AG04450 (cell line): ENCODE results near the gene RAB10. TPM values are rescaled to one million over a fixed set of nuclear protein-coding genes. Genes with fewer than 3 reads are reported as not detected.
"Not testable (repeated sequence)": the region's sequence is repeated elsewhere in the genome, so short reads cannot be mapped to it uniquely, and the experiment has no call there.

ENCODE experiments used
- CTCF ChIA-PET: fragments of 300-600, 350-600 bp; formaldehyde crosslinking; extraction: SDS; loops from one replicate; lab custom pipeline; 2022; ENCODE audit warnings: antibody characterized with exemption, inconsistent platforms; lab: Charles Lee
- POLR2A ChIA-PET: fragments of 350-600 bp; formaldehyde crosslinking; extraction: SDS; loops from one replicate; lab custom pipeline; 2021; ENCODE audit warnings: antibody characterized with exemption, inconsistent platforms; lab: Yijun Ruan, JAX
- DNase-seq: peaks from one replicate; pipeline ENCODE4 v3.0.0-alpha.2; 2011; ENCODE audit warnings: low read depth, low spot score
- H3K27ac ChIP-seq: one replicate; pipeline ENCODE4 v1.5.1; 2012; ENCODE audit warnings: low read depth, low read length, control low read depth
- H3K27me3 ChIP-seq: one replicate; pipeline ENCODE4 v1.6.0; 2012; ENCODE audit warnings: low read length; ENCODE audit not compliant: control insufficient read depth, insufficient read depth
- H3K4me3 ChIP-seq: 2 replicates; pipeline ENCODE4 v1.5.1; 2011; ENCODE audit warnings: mild to moderate bottlenecking, low read depth, low read length, control low read depth
- H3K9me3 ChIP-seq: 2 replicates; pipeline ENCODE4 v1.5.1; 2012; ENCODE audit warnings: low read length; ENCODE audit not compliant: control insufficient read depth, insufficient read depth
- CTCF ChIP-seq: IDR thresholded peaks from 2 replicates; pipeline ENCODE4 v1.5.1; 2011; ENCODE audit warnings: low read depth, low read length, control low read depth, inconsistent platforms
- polyA plus RNA-seq: library from polyadenylated mRNA; depleted of rRNA; stranded (reverse); fragments of >200 nt; gene quantifications from 2 replicates; pipeline ENCODE4 v1.2.3, GENCODE V29; 2011

Gene RAB10
- polyA plus RNA-seq, 1 experiment: 178 TPM

GRCh38 chr2:26099933-26100332, 66.0 kb downstream of the RAB10 start:
- TF ChIP-seq CTCF: no peak
- Histone ChIP-seq H3K9me3 (peaks cover 2% of the 10 kb centered on the region; the same call in 1 of the 2 replicates), H3K27ac (no peak overlapping the region), H3K4me3 (no peak overlapping the region), H3K27me3 (no peaks in the 10 kb centered on the region)
- ChIA-PET CTCF (no interaction called here), POLR2A (interaction anchor here (1.2 kb wide), 1 partner anchor 67 kb away, joined by 3 read pairs; the partner anchor contains the start of gene RAB10)
- no peak for DNase-seq

DNA sequence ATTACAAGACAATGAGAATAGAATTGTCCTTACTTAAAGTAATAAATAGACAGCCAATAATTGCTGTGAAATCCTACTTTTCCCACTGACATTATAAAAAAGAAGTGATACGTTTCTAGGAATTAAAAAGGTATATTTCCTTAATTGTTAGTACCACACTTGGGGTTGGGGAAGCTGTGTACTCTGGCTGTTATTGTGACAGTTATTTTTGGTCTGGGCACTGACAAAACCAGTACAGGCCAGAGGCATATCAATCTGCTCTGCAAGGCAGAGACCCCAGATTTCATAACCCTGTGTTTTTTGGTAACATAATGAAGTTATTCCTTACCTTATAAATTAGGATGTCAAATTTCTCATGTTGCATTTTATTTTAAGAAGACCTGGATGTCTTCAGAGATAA, 66.5 kb downstream of the RAB10 start:
- no peak for TF ChIP-seq CTCF
- DNase-seq: no peak
- Histone ChIP-seq H3K27me3 (no peaks in the 10 kb centered on the region), H3K4me3 (no peak overlapping the region), H3K9me3 (peaks cover 2% of the 10 kb centered on the region; the same call in 1 of the 2 replicates), H3K27ac (no peak overlapping the region)
- CTCF ChIA-PET: interaction anchor here (1.4 kb wide), 1 partner anchor 12 kb away, joined by 3 read pairs; no protein-coding TSS in a partner anchor
- POLR2A ChIA-PET: no interaction called here

- Histone ChIP-seq H3K27ac (no peak overlapping the region), H3K4me3 (no peak overlapping the region), H3K9me3 (no peaks in the 10 kb centered on the region), H3K27me3 (no peaks in the 10 kb centered on the region)
- ChIA-PET POLR2A (no interaction called here), CTCF (no interaction called here)
- no peak for DNase-seq
- no peak for TF ChIP-seq CTCF
Measured at GRCh38 chr2:26103752-26104151, 69.9 kb downstream of the RAB10 start.

- DNase-seq, H3K27ac ChIP-seq, CTCF ChIA-PET, POLR2A ChIA-PET, H3K9me3 ChIP-seq, H3K27me3 ChIP-seq, H3K4me3 ChIP-seq: not testable (repeated sequence)
Measured at GRCh38 chr2:26108701-26109100, 74.8 kb downstream of the RAB10 start.

DNA sequence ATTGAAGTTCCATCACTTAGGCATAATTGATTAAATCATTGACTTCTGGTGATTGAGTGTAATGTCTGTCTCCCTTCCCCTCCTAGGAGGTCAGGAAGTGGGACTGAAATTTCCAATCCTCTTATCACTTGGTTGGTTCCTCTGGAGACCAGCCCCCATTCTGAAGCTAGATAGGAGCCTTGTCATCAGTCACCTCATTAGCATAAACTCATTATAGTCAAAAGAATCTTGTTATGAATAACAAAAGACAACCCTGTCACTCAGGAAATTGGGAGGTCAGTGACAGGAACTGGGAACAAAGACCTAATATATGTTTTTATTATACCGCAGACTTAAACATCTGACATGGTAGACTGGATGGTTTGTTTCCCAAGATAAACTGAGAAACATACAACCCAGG, 78.3 kb downstream of the RAB10 start:
- CTCF ChIA-PET: no interaction called here
- Histone ChIP-seq H3K27me3 (no peaks in the 10 kb centered on the region), H3K27ac (no peak overlapping the region), H3K9me3 (no peaks in the 10 kb centered on the region), H3K4me3 (no peak overlapping the region)
- DNase-seq: no peak
- POLR2A ChIA-PET: no interaction called here
- no peak for TF ChIP-seq CTCF

DNA sequence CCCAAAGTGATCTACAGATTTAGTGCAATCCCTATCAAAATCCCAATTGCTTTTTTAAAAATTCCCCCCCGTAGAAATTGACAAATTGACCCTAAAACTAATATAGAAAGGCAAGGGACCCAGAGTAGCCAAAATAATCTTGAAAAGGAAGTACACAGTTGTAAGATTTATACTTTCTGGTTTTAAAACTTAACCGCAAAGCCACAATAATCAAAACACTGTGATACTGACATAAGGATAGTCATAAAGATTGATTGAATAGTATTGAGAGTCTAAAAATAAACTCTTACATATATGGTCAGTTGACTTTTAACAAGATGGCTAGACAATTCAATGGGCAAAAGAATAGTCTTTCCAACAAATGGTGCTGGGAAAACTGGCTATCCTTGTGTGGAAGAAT, 80.3 kb downstream of the RAB10 start:
- CTCF ChIA-PET: no interaction called here
- Histone ChIP-seq H3K4me3 (no peak overlapping the region), H3K27ac (no peak overlapping the region), H3K27me3 (no peaks in the 10 kb centered on the region), H3K9me3 (no peaks in the 10 kb centered on the region)
- POLR2A ChIA-PET: no interaction called here
- no peak for TF ChIP-seq CTCF
- no peak for DNase-seq
